GM21526 (cell line): ENCODE data around the gene SUN1.

ENCODE experiments used
- ATAC-seq: cut with Tn5 transposase; IDR thresholded peaks from one replicate; pipeline ENCODE4 v1.9.1; 2021; ENCODE audit warnings: moderate library complexity; ENCODE audit not compliant: unreplicated experiment, low FRiP score

The SUN1 gene

DNA sequence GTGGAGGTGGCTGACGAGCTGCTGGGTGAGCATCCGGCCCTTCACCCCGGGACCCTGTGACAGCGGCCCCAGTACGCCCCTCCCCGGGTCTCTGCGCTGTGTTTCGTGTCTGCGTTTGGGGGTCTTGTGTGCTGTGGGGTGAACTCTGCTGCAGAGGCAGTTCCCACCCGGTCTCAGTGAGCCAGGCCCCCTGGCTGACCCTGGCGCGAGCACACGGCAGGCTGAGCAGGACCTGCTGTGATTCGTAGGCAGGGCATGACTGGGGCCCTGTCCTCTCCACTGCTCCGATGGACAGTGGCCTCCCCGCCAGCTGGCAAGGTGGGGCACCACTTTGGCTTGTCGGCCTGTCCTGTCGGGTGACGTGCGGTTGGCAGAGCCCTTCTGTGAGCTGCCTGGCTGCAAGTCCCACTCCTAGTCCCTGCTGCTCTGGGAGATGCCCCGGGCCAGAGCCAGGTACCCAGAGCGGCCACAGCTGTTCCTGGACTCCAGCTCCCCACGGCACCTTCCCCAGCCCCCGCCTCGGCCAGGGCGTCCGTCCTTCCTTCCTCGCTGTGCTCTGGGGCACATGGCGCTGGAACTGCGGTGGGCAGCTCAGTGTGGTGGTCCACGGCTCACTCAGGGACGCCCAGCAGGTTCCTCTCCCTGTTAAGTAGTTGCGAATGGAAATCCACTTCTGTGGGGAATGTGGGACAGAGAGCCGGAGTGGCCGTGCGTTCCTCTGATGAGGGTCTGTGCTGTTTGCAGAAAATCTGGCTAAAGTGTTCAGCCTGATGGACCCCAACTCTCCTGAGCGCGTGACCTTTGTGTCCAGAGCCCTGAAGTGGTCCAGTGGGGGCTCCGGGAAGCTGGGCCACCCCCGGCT lies 54.6 kb downstream of the SUN1 start:
- no peak for ATAC-seq

GRCh38 chr7:887488-887820 lies 55.2 kb downstream of the SUN1 start:
- no peak for ATAC-seq

GRCh38 chr7:888081-889024 lies 56.1 kb downstream of the SUN1 start:
- ATAC-seq, result no peak

- ATAC-seq, result no peak
These were observed 56.7 kb downstream of the SUN1 start for GRCh38 chr7:889025-889390.

DNA sequence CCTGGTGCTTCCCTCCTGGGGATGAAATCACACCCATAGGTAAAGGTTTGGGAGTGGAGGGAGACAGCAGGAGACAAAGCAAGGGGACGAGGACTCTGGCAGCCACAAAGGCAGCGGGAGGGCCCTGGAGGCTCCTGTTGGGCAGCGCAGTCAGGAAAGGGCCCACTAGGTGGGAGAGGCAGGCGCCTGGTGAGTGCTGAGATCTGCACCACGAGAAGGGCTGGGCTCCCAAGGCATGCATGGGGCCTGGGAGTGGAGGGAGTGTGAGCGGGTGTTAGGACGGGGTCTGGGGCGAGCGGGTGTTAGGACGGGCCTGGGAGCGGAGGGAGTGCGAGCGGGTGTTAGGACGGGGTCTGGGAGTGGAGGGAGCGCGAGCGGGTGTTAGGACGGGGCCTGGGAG lies 57.1 kb downstream of the SUN1 start:
- no peak for ATAC-seq

DNA sequence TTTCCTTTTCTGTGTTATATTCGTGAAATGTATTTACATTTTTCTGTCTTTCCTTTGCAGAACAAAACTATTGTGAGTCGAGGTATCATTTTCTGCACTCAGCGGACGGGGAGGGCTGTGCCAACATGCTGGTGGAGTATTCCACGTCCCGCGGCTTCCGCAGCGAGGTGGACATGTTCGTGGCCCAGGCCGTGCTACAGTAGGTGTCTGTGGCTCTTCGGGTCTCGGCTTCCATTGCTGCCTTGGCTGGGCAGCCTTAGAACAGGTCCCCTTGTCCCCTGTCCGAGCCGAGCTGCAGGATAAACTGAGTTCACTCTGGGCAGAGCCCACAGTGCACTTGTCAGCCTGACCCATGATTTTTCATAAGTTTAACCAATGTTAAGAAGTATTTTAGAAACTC lies 58.6 kb downstream of the SUN1 start:
- ATAC-seq, result no peak

DNA sequence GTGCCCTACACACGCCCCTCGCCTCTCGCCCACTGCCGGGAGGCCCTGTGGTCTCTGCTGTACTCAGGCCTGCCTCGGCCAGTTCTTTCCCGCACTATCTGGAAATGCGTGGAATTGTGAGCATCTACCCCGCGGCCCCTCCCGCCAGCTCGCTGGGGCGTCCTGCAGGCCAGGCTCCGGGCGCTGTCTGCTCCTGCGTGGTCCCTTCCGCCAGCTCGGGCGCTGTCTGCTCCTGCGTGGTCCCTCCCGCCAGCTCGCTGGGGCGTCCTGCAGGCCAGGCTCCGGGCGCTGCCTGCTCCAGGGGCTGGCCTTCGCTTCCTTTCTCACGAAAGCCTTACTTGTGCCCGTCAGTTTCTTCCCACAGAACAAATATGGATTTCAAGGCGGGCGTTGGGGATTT lies 59.0 kb downstream of the SUN1 start:
- no peak for ATAC-seq

GRCh38 chr7:891805-892204 lies 59.5 kb downstream of the SUN1 start:
- no peak for ATAC-seq

GRCh38 chr7:892648-893593 lies 60.6 kb downstream of the SUN1 start:
- ATAC-seq, result no peak

- no peak for ATAC-seq
These were observed 61.4 kb downstream of the SUN1 start for GRCh38 chr7:893686-894085.

GRCh38 chr7:894164-894867 lies 62.0 kb downstream of the SUN1 start:
- ATAC-seq, result no peak

DNA sequence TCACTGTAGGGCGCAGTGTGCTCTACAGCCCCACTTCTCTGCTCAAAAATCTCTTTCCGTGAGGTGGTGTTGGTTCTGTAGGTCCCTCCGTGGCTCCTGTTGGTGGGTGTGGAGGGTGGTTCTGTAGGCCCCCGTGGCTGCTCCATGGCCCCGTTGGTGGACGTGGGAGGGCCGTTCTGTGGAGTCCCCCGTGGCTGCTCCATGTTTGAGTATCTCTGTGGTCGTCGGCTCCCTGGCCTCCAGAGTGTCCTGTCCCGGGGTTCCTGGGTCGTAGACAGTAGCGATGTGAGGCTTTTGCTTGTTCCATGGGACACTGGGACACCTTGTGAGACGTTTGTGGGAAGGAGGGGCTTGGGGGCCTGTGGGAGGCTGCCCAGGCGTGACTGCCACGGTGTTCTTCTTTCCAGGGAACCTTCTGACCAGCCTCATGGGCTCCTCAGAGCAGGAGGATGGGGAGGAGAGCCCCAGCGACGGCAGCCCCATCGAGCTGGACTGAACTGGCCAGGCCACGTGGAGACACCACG lies 62.7 kb downstream of the SUN1 start:
- ATAC-seq, result no peak

- no peak for ATAC-seq
These were observed 63.3 kb downstream of the SUN1 start for GRCh38 chr7:895451-896052.

DNA sequence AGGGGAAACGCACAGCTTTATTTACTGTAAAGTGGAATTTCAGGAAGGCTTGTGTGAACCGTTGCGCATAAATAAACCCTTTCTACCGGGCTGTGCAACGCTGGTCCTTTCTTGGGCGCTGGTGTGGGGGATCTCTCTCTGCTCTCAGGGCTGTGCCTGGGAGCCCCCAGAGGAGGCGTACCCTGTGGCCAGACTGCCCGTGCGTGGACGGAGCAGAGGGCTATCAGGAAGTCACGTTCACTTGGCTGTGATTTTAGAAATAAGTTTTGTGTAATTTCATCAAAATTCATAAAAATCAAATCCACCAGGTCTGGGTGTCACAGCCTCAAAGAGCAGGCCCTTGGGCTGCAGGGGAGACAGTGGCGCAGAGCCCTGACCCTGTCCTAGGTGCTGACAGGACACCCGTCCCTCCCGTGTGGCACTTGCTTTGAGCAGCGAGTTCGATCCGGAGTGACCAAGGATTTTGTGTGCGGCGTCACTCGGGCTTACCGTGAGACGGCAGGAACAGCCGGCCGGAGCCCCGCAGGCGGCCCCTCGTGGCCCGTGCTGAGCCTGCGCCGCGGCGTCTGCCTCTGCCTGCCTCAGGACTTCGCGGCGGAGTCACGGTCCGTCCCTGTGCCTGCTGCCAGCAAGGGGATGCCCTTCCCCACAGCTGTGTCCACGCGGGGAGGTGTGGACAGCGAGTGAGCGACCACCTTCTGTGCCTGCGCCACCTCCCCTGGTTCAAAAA lies 64.2 kb downstream of the SUN1 start:
- no peak for ATAC-seq

GRCh38 chr7:897086-897485 lies 64.8 kb downstream of the SUN1 start:
- no peak for ATAC-seq

GRCh38 chr7:897771-898376 lies 65.6 kb downstream of the SUN1 start:
- ATAC-seq, result no peak

DNA sequence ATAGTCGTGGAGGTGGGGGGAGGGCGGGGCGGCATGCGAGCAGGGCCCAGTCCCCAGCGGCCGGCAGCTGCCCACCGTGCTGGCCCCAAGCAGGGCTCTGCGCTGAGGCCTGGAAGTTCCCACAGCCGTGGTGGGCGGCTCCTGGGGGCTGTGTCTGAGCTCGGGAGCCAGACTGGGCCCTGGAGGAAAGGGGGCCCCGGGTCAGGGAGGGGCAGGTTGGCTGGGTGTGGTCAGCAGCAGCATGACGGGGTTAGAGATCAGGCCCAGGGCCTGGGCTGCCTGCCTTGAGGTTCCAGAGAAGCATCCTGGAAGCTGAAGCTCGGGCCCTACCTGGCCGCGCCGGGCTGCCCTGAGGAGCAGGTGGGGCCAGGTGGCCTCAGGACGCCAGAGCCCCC lies 66.2 kb downstream of the SUN1 start:
- no peak for ATAC-seq
